Adrenal gland (tissue), 5 donors: ENCODE measurements around the gene COL6A3.

Experiments
- CTCF ChIP-seq, 6 experiments: fragments of 450-650 bp in 4 of 6; fragments of 200-600 bp in 2 of 6; sonication (generic) in 1 of 6; IDR thresholded peaks; 1 replicate in 5 of 6; 2 replicates in 1 of 6; pipeline versions ENCODE4 v1.5.1 to v1.8.0; 2016 to 2021; ENCODE audit warnings: antibody characterized with exemption in 6 of 6, mild to moderate bottlenecking in 2 of 6, moderate library complexity in 1 of 6
- POLR2A ChIP-seq, 2 donors: fragments of 450-650 bp; IDR thresholded peaks; one replicate each; pipeline ENCODE4 v1.6.1; 2017; ENCODE audit warnings: antibody characterized with exemption in 2 of 2, mild to moderate bottlenecking in 2 of 2, moderate library complexity in 1 of 2
- donor health status: DM: no; HTN: no; CAD: no.

GRCh38 chr2:237437566-237437965, 23.6 kb upstream of the COL6A3 start:
- TF ChIP-seq CTCF (IDR thresholded peaks at IDR 0.05) (no peak), POLR2A (IDR thresholded peaks at IDR 0.05) (no peak)
